ENCODE data around the gene NR2C2AP. TPM values are rescaled to one million over a fixed set of nuclear protein-coding genes. Genes with fewer than 3 reads are reported as not detected.
A peak's percentile ranks its signal among the peaks of the same experiment; 100 is the strongest.

NR2C2AP gene
- total and polyA plus RNA-seq, 2 of the 13 experiments (the other 11 are each of a cell fraction or from before 2014, with no cell fraction given) = 12.2 to 26.8 TPM

DNA sequence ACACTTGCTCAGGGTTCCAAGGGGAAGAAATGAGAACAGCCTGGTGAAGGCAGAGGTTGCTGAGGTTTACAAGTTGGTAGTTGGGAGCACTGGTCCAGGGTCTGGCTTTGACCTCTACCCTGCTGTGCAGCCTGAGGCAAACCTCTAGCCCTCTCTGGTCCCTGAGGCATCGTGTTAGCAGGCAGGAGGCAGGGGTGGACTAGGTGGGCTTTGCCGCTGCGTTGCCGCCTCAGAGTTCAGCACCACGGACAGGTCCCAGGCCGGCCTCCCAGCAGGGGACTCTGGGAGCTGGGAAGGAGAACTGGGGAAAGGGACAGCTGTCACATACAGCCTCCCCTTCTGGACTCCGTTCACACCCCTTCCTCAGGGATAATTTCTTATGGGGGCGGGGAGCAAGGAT is 11.7 kb upstream of the NR2C2AP start (continued):
- TF ChIP-seq PCBP2 (optimal IDR thresholded peaks at IDR 0.05; ENCODE audit: low read depth, low read length, poor library complexity, severe bottlenecking) (no peak), FOXM1 (CRISPR knock-in tag; IDR thresholded peaks at IDR 0.05) (0 out of 2 replicates have a peak, but pooled peaks have one; percentile 63), RARA (CRISPR knock-in tag; IDR thresholded peaks at IDR 0.05) (peak; percentile 40; the same call in 1 of the 2 replicates), HHEX (CRISPR knock-in tag; IDR thresholded peaks at IDR 0.05) (no peak), ZNF205 (CRISPR knock-in tag; IDR thresholded peaks at IDR 0.05) (0 out of 2 replicates have a peak, but pooled peaks have one; percentile 43), NFKB2 (CRISPR knock-in tag; IDR thresholded peaks at IDR 0.05; ENCODE audit: borderline replicate concordance) (peak; percentile 93; the same call in 1 of the 2 replicates), PPARG (CRISPR knock-in tag; conservative IDR thresholded peaks at IDR 0.05) (peak; percentile 37; the same call in 1 of the 2 replicates), IKZF4 (CRISPR knock-in tag; IDR thresholded peaks at IDR 0.05; ENCODE audit: borderline replicate concordance, low read depth, not compliant biosample characterization) (no peak), XBP1 (CRISPR knock-in tag; IDR thresholded peaks at IDR 0.05) (peak; percentile 80; the same call in 1 of the 2 replicates), EEA1 (CRISPR knock-in tag; IDR thresholded peaks at IDR 0.05; ENCODE audit: borderline replicate concordance) (no peak), ZNF282 (IDR thresholded peaks at IDR 0.05; ENCODE audit: partially characterized antibody) (no peak), SMARCE1 (IDR thresholded peaks at IDR 0.05; ENCODE audit: borderline replicate concordance) (no peak), POLR2A (IDR thresholded peaks at IDR 0.05; ENCODE audit: insufficient read depth in 1 of 2, low read depth in 2 of 2, low read length in 2 of 2) (no peak), ZNF549 (CRISPR knock-in tag; IDR thresholded peaks at IDR 0.05) (no peak), MYC (CRISPR knock-in tag; IDR thresholded peaks at IDR 0.05; ENCODE audit: borderline replicate concordance) (peak; percentile 42; the same call in 1 of the 2 replicates), NFYB (CRISPR knock-in tag; IDR thresholded peaks at IDR 0.05) (0 out of 2 replicates have a peak, but pooled peaks have one; percentile 19), ZSCAN31 (CRISPR knock-in tag; IDR thresholded peaks at IDR 0.05; ENCODE audit: low read depth) (no peak), ZNF274 (CRISPR knock-in tag; IDR thresholded peaks at IDR 0.05) (0 out of 2 replicates have a peak, but pooled peaks have one; percentile 54)
- TF ChIP-seq, protein P1, sequence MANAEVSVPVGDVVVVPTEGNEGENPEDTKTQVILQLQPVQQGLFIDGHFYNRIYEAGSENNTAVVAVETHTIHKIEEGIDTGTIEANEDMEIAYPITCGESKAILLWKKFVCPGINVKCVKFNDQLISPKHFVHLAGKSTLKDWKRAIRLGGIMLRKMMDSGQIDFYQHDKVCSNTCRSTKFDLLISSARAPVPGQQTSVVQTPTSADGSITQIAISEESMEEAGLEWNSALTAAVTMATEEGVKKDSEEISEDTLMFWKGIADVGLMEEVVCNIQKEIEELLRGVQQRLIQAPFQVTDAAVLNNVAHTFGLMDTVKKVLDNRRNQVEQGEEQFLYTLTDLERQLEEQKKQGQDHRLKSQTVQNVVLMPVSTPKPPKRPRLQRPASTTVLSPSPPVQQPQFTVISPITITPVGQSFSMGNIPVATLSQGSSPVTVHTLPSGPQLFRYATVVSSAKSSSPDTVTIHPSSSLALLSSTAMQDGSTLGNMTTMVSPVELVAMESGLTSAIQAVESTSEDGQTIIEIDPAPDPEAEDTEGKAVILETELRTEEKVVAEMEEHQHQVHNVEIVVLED (CRISPR knock-in tag; IDR thresholded peaks at IDR 0.05; ENCODE audit: borderline replicate concordance) = no peak
- TF ChIP-seq, protein P2, sequence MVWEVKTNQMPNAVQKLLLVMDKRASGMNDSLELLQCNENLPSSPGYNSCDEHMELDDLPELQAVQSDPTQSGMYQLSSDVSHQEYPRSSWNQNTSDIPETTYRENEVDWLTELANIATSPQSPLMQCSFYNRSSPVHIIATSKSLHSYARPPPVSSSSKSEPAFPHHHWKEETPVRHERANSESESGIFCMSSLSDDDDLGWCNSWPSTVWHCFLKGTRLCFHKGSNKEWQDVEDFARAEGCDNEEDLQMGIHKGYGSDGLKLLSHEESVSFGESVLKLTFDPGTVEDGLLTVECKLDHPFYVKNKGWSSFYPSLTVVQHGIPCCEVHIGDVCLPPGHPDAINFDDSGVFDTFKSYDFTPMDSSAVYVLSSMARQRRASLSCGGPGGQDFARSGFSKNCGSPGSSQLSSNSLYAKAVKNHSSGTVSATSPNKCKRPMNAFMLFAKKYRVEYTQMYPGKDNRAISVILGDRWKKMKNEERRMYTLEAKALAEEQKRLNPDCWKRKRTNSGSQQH (CRISPR knock-in tag; IDR thresholded peaks at IDR 0.05; ENCODE audit: low read depth) = peak; percentile 91
- TF ChIP-seq, protein P3, sequence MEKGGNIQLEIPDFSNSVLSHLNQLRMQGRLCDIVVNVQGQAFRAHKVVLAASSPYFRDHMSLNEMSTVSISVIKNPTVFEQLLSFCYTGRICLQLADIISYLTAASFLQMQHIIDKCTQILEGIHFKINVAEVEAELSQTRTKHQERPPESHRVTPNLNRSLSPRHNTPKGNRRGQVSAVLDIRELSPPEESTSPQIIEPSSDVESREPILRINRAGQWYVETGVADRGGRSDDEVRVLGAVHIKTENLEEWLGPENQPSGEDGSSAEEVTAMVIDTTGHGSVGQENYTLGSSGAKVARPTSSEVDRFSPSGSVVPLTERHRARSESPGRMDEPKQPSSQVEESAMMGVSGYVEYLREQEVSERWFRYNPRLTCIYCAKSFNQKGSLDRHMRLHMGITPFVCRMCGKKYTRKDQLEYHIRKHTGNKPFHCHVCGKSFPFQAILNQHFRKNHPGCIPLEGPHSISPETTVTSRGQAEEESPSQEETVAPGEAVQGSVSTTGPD (CRISPR knock-in tag; IDR thresholded peaks at IDR 0.05) = no peak
- TF ChIP-seq, protein P4, sequence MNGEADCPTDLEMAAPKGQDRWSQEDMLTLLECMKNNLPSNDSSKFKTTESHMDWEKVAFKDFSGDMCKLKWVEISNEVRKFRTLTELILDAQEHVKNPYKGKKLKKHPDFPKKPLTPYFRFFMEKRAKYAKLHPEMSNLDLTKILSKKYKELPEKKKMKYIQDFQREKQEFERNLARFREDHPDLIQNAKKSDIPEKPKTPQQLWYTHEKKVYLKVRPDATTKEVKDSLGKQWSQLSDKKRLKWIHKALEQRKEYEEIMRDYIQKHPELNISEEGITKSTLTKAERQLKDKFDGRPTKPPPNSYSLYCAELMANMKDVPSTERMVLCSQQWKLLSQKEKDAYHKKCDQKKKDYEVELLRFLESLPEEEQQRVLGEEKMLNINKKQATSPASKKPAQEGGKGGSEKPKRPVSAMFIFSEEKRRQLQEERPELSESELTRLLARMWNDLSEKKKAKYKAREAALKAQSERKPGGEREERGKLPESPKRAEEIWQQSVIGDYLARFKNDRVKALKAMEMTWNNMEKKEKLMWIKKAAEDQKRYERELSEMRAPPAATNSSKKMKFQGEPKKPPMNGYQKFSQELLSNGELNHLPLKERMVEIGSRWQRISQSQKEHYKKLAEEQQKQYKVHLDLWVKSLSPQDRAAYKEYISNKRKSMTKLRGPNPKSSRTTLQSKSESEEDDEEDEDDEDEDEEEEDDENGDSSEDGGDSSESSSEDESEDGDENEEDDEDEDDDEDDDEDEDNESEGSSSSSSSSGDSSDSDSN (CRISPR knock-in tag; IDR thresholded peaks at IDR 0.05) = 0 out of 2 replicates have a peak, but pooled peaks have one; percentile 20

Measured in HepG2 (cell line).